HFF-Myc (cell line): ENCODE data around the gene ZGPAT.

Experiments used
- DNase-seq: peaks from one replicate; pipeline ENCODE4 v3.0.0-alpha.2; 2011; ENCODE audit warnings: low read depth; ENCODE audit errors: extremely low read depth
- H3K4me3 ChIP-seq: replicated peaks from 2 replicates; pipeline ENCODE4 v1.5.1; 2011; ENCODE audit warnings: low read depth, mild to moderate bottlenecking, control low read depth, low read length
- CTCF ChIP-seq: IDR thresholded peaks from 2 replicates; pipeline ENCODE4 v1.5.1; 2012; ENCODE audit warnings: mild to moderate bottlenecking, low read depth, low read length, control low read depth; ENCODE audit errors: missing control alignments

The ZGPAT gene

GRCh38 chr20:63744158-63744557, 36.3 kb downstream of the ZGPAT start:
- DNase-seq: no peak
- H3K4me3 ChIP-seq: no peak overlapping the region
- no peak for TF ChIP-seq CTCF

- no peak for DNase-seq
- no peak for TF ChIP-seq CTCF
- no peak overlapping the region for H3K4me3 ChIP-seq
These were observed 37.0 kb downstream of the ZGPAT start for GRCh38 chr20:63744574-63745423.

- H3K4me3 ChIP-seq: no peak overlapping the region
- TF ChIP-seq CTCF: no peak
- DNase-seq: no peak
These were observed 37.6 kb downstream of the ZGPAT start for GRCh38 chr20:63745424-63745805.

- DNase-seq: no peak
- no peak overlapping the region for H3K4me3 ChIP-seq
- no peak for TF ChIP-seq CTCF
These were observed 38.3 kb downstream of the ZGPAT start for GRCh38 chr20:63745961-63746731.

GRCh38 chr20:63746751-63747315, 39.0 kb downstream of the ZGPAT start:
- no peak overlapping the region for H3K4me3 ChIP-seq
- no peak for TF ChIP-seq CTCF
- no peak for DNase-seq

GRCh38 chr20:63747622-63748069, 39.8 kb downstream of the ZGPAT start:
- no peak for TF ChIP-seq CTCF
- DNase-seq: no peak

More at GRCh38 chr20:63747622-63748069, 39.8 kb downstream of the ZGPAT start:
- H3K4me3 ChIP-seq: no peak overlapping the region
